OCI-LY7 (cell line): Measurements from ENCODE around the gene GSN. TPM values are rescaled to one million over a fixed set of nuclear protein-coding genes. Genes with fewer than 3 reads are reported as not detected.

Source experiments
- BruUV-seq: library from RNA; stranded (reverse); fragments of 400-500 nt; replicated peaks from 2 replicates; lab custom pipeline; 2021; lab: Mats Ljungman, UMichigan
- CTCF ChIA-PET: fragments of 300-600 bp; sonication (Branson Sonifier 250); formaldehyde crosslinking; loops from one replicate; lab custom pipeline; 2022; ENCODE audit warnings: antibody characterized with exemption; ENCODE audit not compliant: unreplicated experiment; lab: Charles Lee
- POLR2A ChIA-PET: fragments of 300-600 bp; sonication (Branson Sonifier 250); formaldehyde crosslinking; loops from one replicate; lab custom pipeline; 2022; ENCODE audit warnings: antibody characterized with exemption; lab: Charles Lee
- DNase-seq: peaks from one replicate; pipeline ENCODE4 v3.0.0-alpha.2; 2015; ENCODE audit warnings: low spot score
- H2AFZ ChIP-seq: fragments of 200-600 bp; sonication (generic), shearing (Covaris generic); 2 replicates; pipeline ENCODE4 v1.6.1; 2014; ENCODE audit warnings: mild to moderate bottlenecking, antibody characterized with exemption, low read length, moderate library complexity
- H3K27ac ChIP-seq: fragments of 200-600 bp; sonication (generic); 2 replicates; pipeline ENCODE4 v1.5.1; 2014; ENCODE audit warnings: mixed run types, low read depth, mild to moderate bottlenecking, moderate library complexity, low read length, inconsistent platforms; ENCODE audit not compliant: poor library complexity, severe bottlenecking
- H3K36me3 ChIP-seq: fragments of 200-600 bp; sonication (generic); 2 replicates; pipeline ENCODE4 v1.6.1; 2014; ENCODE audit warnings: mild to moderate bottlenecking, antibody characterized with exemption, low read length, moderate library complexity, mixed read lengths; ENCODE audit not compliant: insufficient read depth
- H3K4me1 ChIP-seq: fragments of 200-600 bp; sonication (generic); 2 replicates; pipeline ENCODE4 v1.5.1; 2014; ENCODE audit warnings: mild to moderate bottlenecking, low read length; ENCODE audit not compliant: insufficient read depth, poor library complexity, severe bottlenecking
- H3K4me2 ChIP-seq: fragments of 200-600 bp; sonication (generic); 2 replicates; pipeline ENCODE4 v1.6.1; 2014; ENCODE audit warnings: mild to moderate bottlenecking, low read length
- H3K4me3 ChIP-seq: fragments of 200-600 bp; sonication (generic); 2 replicates; pipeline ENCODE4 v1.5.1; 2014; ENCODE audit warnings: mild to moderate bottlenecking, low read depth, low read length; ENCODE audit not compliant: poor library complexity, severe bottlenecking
- H3K79me2 ChIP-seq: fragments of 200-600 bp; sonication (generic); 2 replicates; pipeline ENCODE4 v1.6.1; 2016; ENCODE audit warnings: low read depth, mild to moderate bottlenecking, low read length, moderate library complexity, mixed read lengths; ENCODE audit not compliant: insufficient read depth
- H3K9me2 ChIP-seq: fragments of 200-600 bp; sonication (generic); 2 replicates; pipeline ENCODE4 v1.6.1; 2016; ENCODE audit warnings: mild to moderate bottlenecking, low read length, mixed read lengths; ENCODE audit not compliant: insufficient read depth
- H3K9me3 ChIP-seq: fragments of 200-600 bp; sonication (generic); 2 replicates; pipeline ENCODE4 v1.6.1; 2014; ENCODE audit warnings: mild to moderate bottlenecking, mixed run types, low read length, mixed read lengths
- H4K20me1 ChIP-seq: fragments of 200-600 bp; sonication (generic); 2 replicates; pipeline ENCODE4 v1.6.1; 2014; ENCODE audit warnings: mild to moderate bottlenecking, antibody characterized with exemption, low read length, moderate library complexity, mixed read lengths; ENCODE audit not compliant: insufficient read depth
- CTCF ChIP-seq: fragments of 200-600 bp; sonication (generic); conservative IDR thresholded peaks from 2 replicates; pipeline ENCODE4 v1.5.1; 2014; ENCODE audit warnings: mild to moderate bottlenecking, antibody characterized with exemption, low read length, moderate library complexity, mixed read lengths
- EZH2phosphoT487 ChIP-seq: fragments of 200-600 bp; sonication (generic); IDR thresholded peaks from 2 replicates; pipeline ENCODE4 v1.6.1; 2018; ENCODE audit warnings: low read depth, borderline replicate concordance, mild to moderate bottlenecking, mixed run types, antibody characterized with exemption, low read length, moderate library complexity, mixed read lengths
- intact Hi-C: fragments of 100-400 bp; cut with micrococcal nuclease; formaldehyde crosslinking; loops from one replicate; pipeline ENCODE4 v1.10.0; 2022; ENCODE audit not compliant: unreplicated experiment
- total RNA-seq, 2 experiments: library from RNA; depleted of rRNA in 1 of 2; stranded (reverse); fragments of >200 nt in 1 of 2; shearing (Covaris generic) in 1 of 2; gene quantifications; 2 replicates each; pipeline ENCODE4 v1.2.3, GENCODE V29; 2014 to 2022

The GSN gene
- total RNA-seq, 2 experiments from 2014 or later, result 13.4 to 16.3 TPM

GRCh38 chr9:121312169-121312568 is 44.2 kb downstream of the GSN start:
- intact Hi-C loops, result no loop called here
- no peaks in the 10 kb centered on the region for H4K20me1 ChIP-seq
- H2AFZ ChIP-seq, result no peak overlapping the region
- no peaks in the 10 kb centered on the region for H3K9me2 ChIP-seq
- ChIA-PET CTCF (no interaction called here), POLR2A (no interaction called here)
- DNase-seq, result no peak
- H3K9me3 ChIP-seq, result no peaks in the 10 kb centered on the region
- H3K4me2 ChIP-seq, result no peak overlapping the region
- no peak overlapping the region for H3K4me3 ChIP-seq
- no peaks in the 10 kb centered on the region for H3K4me1 ChIP-seq
- no peaks in the 10 kb centered on the region for H3K79me2 ChIP-seq
- no TSS peak for BruUV-seq
- no peak for TF ChIP-seq CTCF
- no peak for TF ChIP-seq EZH2phosphoT487
- H3K36me3 ChIP-seq, result no peaks in the 10 kb centered on the region
- no peak overlapping the region for H3K27ac ChIP-seq

DNA sequence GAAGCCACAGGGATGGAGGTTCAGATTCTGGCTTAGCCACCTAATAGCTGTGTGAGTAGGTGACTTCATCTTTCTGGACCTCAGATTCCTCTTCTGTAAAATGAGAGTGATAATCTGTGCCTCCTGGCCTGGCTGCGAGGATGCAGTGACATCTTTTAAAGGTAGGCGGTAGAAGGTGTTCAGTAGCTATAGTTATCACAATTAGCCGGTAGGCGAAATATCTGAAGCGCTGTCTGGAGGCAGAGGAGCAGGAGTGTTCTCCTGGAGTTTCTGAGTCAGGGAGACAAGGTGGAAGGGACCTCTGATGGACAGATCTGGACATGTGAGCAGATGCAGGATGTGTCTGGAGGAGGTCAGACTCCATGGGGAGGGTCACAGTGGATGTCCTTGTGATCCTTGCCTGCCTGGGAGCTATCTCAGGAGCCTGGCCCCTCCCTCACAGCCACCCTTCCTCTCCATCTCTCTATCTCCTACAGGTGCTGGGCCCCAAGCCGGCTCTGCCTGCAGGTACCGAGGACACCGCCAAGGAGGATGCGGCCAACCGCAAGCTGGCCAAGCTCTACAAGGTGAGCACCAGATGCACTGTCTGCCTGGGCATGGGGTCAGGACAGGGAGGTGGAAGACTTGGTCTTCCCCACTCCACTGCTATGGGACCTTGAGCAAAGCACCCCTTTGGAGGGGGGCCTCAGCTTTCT is 45.6 kb downstream of the GSN start:
- Histone ChIP-seq H3K9me2 (no peaks in the 10 kb centered on the region), H3K9me3 (no peaks in the 10 kb centered on the region), H3K4me1 (no peaks in the 10 kb centered on the region), H3K36me3 (no peaks in the 10 kb centered on the region), H3K27ac (no peak overlapping the region), H3K4me2 (no peak overlapping the region), H4K20me1 (no peaks in the 10 kb centered on the region), H2AFZ (no peak overlapping the region), H3K4me3 (no peak overlapping the region), H3K79me2 (no peaks in the 10 kb centered on the region)
- ChIA-PET CTCF (interaction anchor here (0.6 to 0.7 kb wide), 2 partner anchors 35 to 87 kb away, joined by 3 read pairs; no protein-coding TSS in a partner anchor), POLR2A (interaction anchor here (0.6 kb wide), 1 partner anchor 1966 kb away, joined by 3 read pairs; no protein-coding TSS in a partner anchor)
- intact Hi-C loops, result no loop called here
- DNase-seq, result no peak
- TF ChIP-seq EZH2phosphoT487 (no peak), CTCF (no peak)
- no TSS peak for BruUV-seq

GRCh38 chr9:121316378-121316777 is 48.4 kb downstream of the GSN start:
- Histone ChIP-seq H2AFZ (no peak overlapping the region), H3K4me3 (no peak overlapping the region), H3K9me3 (no peaks in the 10 kb centered on the region), H3K79me2 (no peaks in the 10 kb centered on the region), H4K20me1 (no peaks in the 10 kb centered on the region), H3K9me2 (no peaks in the 10 kb centered on the region), H3K36me3 (no peaks in the 10 kb centered on the region; the same call in 1 of the 2 replicates), H3K27ac (no peak overlapping the region), H3K4me1 (no peaks in the 10 kb centered on the region), H3K4me2 (no peak overlapping the region)
- intact Hi-C loops, result no loop called here
- TF ChIP-seq EZH2phosphoT487 (no peak), CTCF (no peak)
- POLR2A ChIA-PET, result no interaction called here
- DNase-seq, result no peak
- CTCF ChIA-PET, result no interaction called here
- no TSS peak for BruUV-seq
